OCI-LY1 (cell line): ENCODE results near the gene NOTO.

Experiments used
- EZH2 ChIP-seq: fragments of 200-600 bp; sonication (generic), shearing (Covaris generic); IDR thresholded peaks from 2 replicates; pipeline ENCODE4 v1.8.0; 2017; ENCODE audit warnings: borderline replicate concordance, mixed run types, mild to moderate bottlenecking, antibody characterized with exemption, low read length, moderate library complexity, mixed read lengths
- TF ChIP-seq, protein P1 (sequence below): fragments of 200-600 bp; sonication (generic), shearing (Covaris generic); IDR thresholded peaks from 2 replicates; pipeline ENCODE4 v1.5.1; 2017; ENCODE audit warnings: mild to moderate bottlenecking, antibody characterized with exemption, low read length, moderate library complexity, mixed read lengths

DNA sequence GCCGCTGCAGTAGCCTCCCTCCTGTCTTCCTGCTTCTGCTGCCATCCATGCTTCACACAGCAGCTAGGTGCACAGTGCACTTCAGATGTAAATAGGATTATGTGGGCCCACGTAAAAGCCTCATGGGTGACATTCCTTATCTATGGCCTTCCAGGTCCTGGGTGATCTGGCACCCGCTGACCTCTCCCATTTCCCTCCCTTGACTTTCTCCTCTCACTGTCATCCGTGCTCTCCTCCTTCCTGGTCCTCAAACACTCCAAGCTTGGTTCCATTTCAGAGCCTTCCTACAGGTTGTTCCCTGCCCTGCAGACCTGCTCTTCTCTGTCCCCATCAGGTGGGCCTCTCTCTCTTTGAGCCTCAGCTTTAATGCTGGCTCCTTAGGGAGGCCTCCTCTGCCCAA is 7.6 kb downstream of the NOTO start:
- TF ChIP-seq, protein P1, sequence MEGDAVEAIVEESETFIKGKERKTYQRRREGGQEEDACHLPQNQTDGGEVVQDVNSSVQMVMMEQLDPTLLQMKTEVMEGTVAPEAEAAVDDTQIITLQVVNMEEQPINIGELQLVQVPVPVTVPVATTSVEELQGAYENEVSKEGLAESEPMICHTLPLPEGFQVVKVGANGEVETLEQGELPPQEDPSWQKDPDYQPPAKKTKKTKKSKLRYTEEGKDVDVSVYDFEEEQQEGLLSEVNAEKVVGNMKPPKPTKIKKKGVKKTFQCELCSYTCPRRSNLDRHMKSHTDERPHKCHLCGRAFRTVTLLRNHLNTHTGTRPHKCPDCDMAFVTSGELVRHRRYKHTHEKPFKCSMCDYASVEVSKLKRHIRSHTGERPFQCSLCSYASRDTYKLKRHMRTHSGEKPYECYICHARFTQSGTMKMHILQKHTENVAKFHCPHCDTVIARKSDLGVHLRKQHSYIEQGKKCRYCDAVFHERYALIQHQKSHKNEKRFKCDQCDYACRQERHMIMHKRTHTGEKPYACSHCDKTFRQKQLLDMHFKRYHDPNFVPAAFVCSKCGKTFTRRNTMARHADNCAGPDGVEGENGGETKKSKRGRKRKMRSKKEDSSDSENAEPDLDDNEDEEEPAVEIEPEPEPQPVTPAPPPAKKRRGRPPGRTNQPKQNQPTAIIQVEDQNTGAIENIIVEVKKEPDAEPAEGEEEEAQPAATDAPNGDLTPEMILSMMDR, result no peak
- TF ChIP-seq EZH2, result no peak
